ENCODE data around the gene HAAO. TPM values are rescaled to one million over a fixed set of nuclear protein-coding genes. Genes with fewer than 3 reads are reported as not detected.

HAAO gene
- total and polyA plus RNA-seq, 2 of the 8 experiments (the other 6 are each of a cell fraction or from before 2014, with no cell fraction given), result 2.5 to 7.0 TPM

- no peak overlapping the region for H3K23ac ChIP-seq (ENCODE audit: insufficient read length)
Measured at GRCh38 chr2:42826231-42826630, 33.8 kb upstream of the HAAO start.

More at GRCh38 chr2:42826231-42826630, 33.8 kb upstream of the HAAO start:
- POLR2A ChIA-PET (ENCODE audit: partially characterized antibody), result no interaction called here
- no peak overlapping the region for H3K4me2 ChIP-seq (ENCODE audit: insufficient read depth in 1 of 2, low read depth in 2 of 2, low read length in 2 of 2)
- no peak overlapping the region for H4K5ac ChIP-seq (ENCODE audit: insufficient read length, low read depth, low read length)
- H2BK20ac ChIP-seq (ENCODE audit: low read length), result no peak overlapping the region
- H3K4ac ChIP-seq (replicated peaks; ENCODE audit: insufficient read length, low read depth, low read length), result no peak overlapping the region
- H3K79me2 ChIP-seq (ENCODE audit: control insufficient read depth in 1 of 2, insufficient read depth in 2 of 2, low read length in 2 of 2), result no peaks in the 10 kb centered on the region
- no peak overlapping the region for H2BK120ac ChIP-seq (replicated peaks; ENCODE audit: low read depth, low read length)
- H2AFZ ChIP-seq (ENCODE audit: low read length), result no peak overlapping the region
- no peak overlapping the region for H2BK12ac ChIP-seq (ENCODE audit: low read depth, low read length)
- DNase-seq (ENCODE audit: low read depth in 1 of 2, low spot score in 2 of 2), result peak in 1 of 2 experiments; percentile 23
- no peaks in the 10 kb centered on the region for H4K20me1 ChIP-seq (replicated peaks in 1 of 2; ENCODE audit: control insufficient read depth in 1 of 2, insufficient read depth in 2 of 2, low read length in 2 of 2)
- 89% methylated on average over 5 of the region's 5 CpGs; no CpG with 5 or more reads in 1 of the 2 experiments for WGBS, 2 experiments (ENCODE audit: extremely low coverage in 1 of 2, insufficient coverage in 1 of 2, insufficient read length in 1 of 2, insufficient replicate concordance in 2 of 2, low coverage in 1 of 2, low lambda C conversion rate in 2 of 2, missing lambda C conversion rate in 1 of 2)
- no peak overlapping the region for H3K56ac ChIP-seq (replicated peaks; ENCODE audit: insufficient read length, low read depth, low read length)
- FAIRE-seq, result no peak
- H3K27ac ChIP-seq (ENCODE audit: low read depth, low read length), result no peak overlapping the region
- H3K4me3 ChIP-seq (ENCODE audit: extremely low read depth in 1 of 4, insufficient read depth in 2 of 4, low read depth in 3 of 4, low read length in 4 of 4), result no peak overlapping the region
- H2AK5ac ChIP-seq (ENCODE audit: low read depth, low read length), result no peak overlapping the region
- no peak overlapping the region for H4K91ac ChIP-seq (replicated peaks; ENCODE audit: insufficient read length, low read length)
- no peaks in the 10 kb centered on the region for H3K9me3 ChIP-seq (ENCODE audit: insufficient read depth in 2 of 2, low read depth in 1 of 2, low read length in 1 of 2)
- H3K18ac ChIP-seq (ENCODE audit: extremely low read depth, low read length), result no peak overlapping the region
- CTCF ChIA-PET (ENCODE audit: partially characterized antibody), result interaction anchor here (1.7 to 12.3 kb wide), 4 partner anchors 11 to 120 kb away, joined by 4 to 137 read pairs (median 119); no protein-coding TSS in a partner anchor
- H4K8ac ChIP-seq (ENCODE audit: extremely low read depth, insufficient read depth, low read length), result no peak overlapping the region
- no peak overlapping the region for H3K14ac ChIP-seq (ENCODE audit: insufficient read length)
- H3K23me2 ChIP-seq (ENCODE audit: low read depth, low read length), result no peaks in the 10 kb centered on the region
- H3K79me1 ChIP-seq (ENCODE audit: low read depth, low read length), result no peaks in the 10 kb centered on the region
- no peaks in the 10 kb centered on the region; a peak in 2 of 7 replicates for H3K4me1 ChIP-seq (replicated peaks in 1 of 4; ENCODE audit: control insufficient read depth in 3 of 4, insufficient read depth in 4 of 4, low read length in 3 of 4)
- no peak overlapping the region for H2BK5ac ChIP-seq (ENCODE audit: low read depth, low read length)
- no peak overlapping the region for H2BK15ac ChIP-seq (ENCODE audit: low read length)
- no peaks in the 10 kb centered on the region for H3K36me3 ChIP-seq (ENCODE audit: control insufficient read depth in 2 of 4, insufficient read depth in 4 of 4, low read length in 3 of 4)
- H3K27me3 ChIP-seq (replicated peaks in 1 of 4; ENCODE audit: control insufficient read depth in 3 of 4, extremely low read depth in 1 of 4, insufficient read depth in 3 of 4, low read length in 3 of 4), result peaks cover 0 to 9% (median 5%) of the 10 kb centered on the region in 4 experiments; a peak in 5 of 7 replicates
- H3K9ac ChIP-seq (replicated peaks in 1 of 4; ENCODE audit: extremely low read depth in 1 of 4, low read depth in 3 of 4, low read length in 3 of 4), result no peak overlapping the region

Measured in H1 (cell line).